HCT116 (cell line): ENCODE data around the gene CHRND. TPM values are rescaled to one million over a fixed set of nuclear protein-coding genes. Genes with fewer than 3 reads are reported as not detected.

Experiments used
- ATAC-seq: fragments of 200-7000 bp; cut with Tn5 transposase; 2 replicates; pipeline ENCODE4 v1.9.1; 2020; ENCODE audit warnings: mild to moderate bottlenecking, moderate library complexity
- BruUV-seq: library from RNA; stranded (reverse); fragments of 400-500 nt; replicated peaks from 2 replicates; lab custom pipeline; 2021; lab: Mats Ljungman, UMichigan
- CTCF ChIA-PET: fragments of 300-600 bp; sonication (Branson Sonifier 250); formaldehyde crosslinking; loops from one replicate; lab custom pipeline; 2021; ENCODE audit warnings: antibody characterized with exemption; lab: Charles Lee
- POLR2A ChIA-PET: fragments of 300-600, 350-600 bp; sonication (Branson Sonifier 250); formaldehyde crosslinking; loops from one replicate; lab custom pipeline; 2021; ENCODE audit warnings: antibody characterized with exemption; lab: Charles Lee
- RAD21 ChIA-PET, 2 experiments: fragments of 300-600 bp; sonication (Branson Sonifier 250); formaldehyde crosslinking; loops; one replicate each; lab custom pipeline; 2023; ENCODE audit warnings: low total read pairs in 2 of 2; ENCODE audit not compliant: uncharacterized antibody in 2 of 2, unreplicated experiment in 2 of 2, low non-redundant PET in 1 of 2; lab: Charles Lee
- DNase-seq: peaks from one replicate; pipeline ENCODE4 v3.0.0-alpha.2; 2010; ENCODE audit warnings: low read depth, low spot score
- H2AFZ ChIP-seq: fragments of 200-600 bp; shearing (Covaris generic), sonication (generic); 2 replicates; pipeline ENCODE4 v1.6.1; 2017; ENCODE audit warnings: low read depth, mixed run types, mixed read lengths, antibody characterized with exemption, low read length; ENCODE audit not compliant: poor library complexity, severe bottlenecking
- H3K27ac ChIP-seq: 2 replicates; pipeline ENCODE4 v1.5.1; 2012; ENCODE audit warnings: low read depth, low read length
- H3K27me3 ChIP-seq: fragments of 200-600 bp; sonication (generic); 2 replicates; pipeline ENCODE4 v1.6.1; 2016; ENCODE audit warnings: mixed run types, low read length, mixed read lengths; ENCODE audit not compliant: insufficient read depth
- H3K36me3 ChIP-seq, 2 experiments: fragments of 200-500 bp in 1 of 2; fragments of 200-600 bp in 1 of 2; sonication (Bioruptor generic) in 1 of 2; sonication (generic) in 1 of 2; 2 replicates each; pipeline versions ENCODE4 v1.5.1 to v1.6.1; 2014 to 2016; ENCODE audit warnings: low read length in 2 of 2, inconsistent platforms in 1 of 2, mixed read lengths in 1 of 2, mixed run types in 1 of 2; ENCODE audit not compliant: insufficient read depth in 2 of 2, control insufficient read depth in 1 of 2
- H3K4me1 ChIP-seq, 2 experiments: fragments of 200-600 bp in 1 of 2; sonication (generic) in 1 of 2; 2 replicates each; pipeline versions ENCODE4 v1.5.1 to v1.6.1; 2012 to 2017; ENCODE audit warnings: low read length in 2 of 2, inconsistent platforms in 1 of 2, mild to moderate bottlenecking in 1 of 2, mixed read lengths in 1 of 2, mixed run types in 1 of 2, moderate library complexity in 1 of 2; ENCODE audit not compliant: insufficient read depth in 2 of 2, control insufficient read depth in 1 of 2
- H3K4me2 ChIP-seq: fragments of 200-600 bp; sonication (generic); 2 replicates; pipeline ENCODE4 v1.6.1; 2017; ENCODE audit warnings: mixed run types, low read length, mixed read lengths
- H3K4me3 ChIP-seq, 2 experiments: fragments of 200-600 bp in 1 of 2; sonication (generic) in 1 of 2; replicated peaks in 1 of 2; 2 replicates each; pipeline ENCODE4 v1.5.1; 2011 to 2016; ENCODE audit warnings: low read length in 2 of 2, control low read depth in 1 of 2, low read depth in 1 of 2, mild to moderate bottlenecking in 1 of 2, mixed read lengths in 1 of 2, mixed run types in 1 of 2
- H3K79me2 ChIP-seq: fragments of 200-600 bp; sonication (generic); 2 replicates; pipeline ENCODE4 v1.6.1; 2017; ENCODE audit warnings: mild to moderate bottlenecking, mixed run types, low read length, moderate library complexity, mixed read lengths; ENCODE audit not compliant: insufficient read depth
- H3K9ac ChIP-seq: fragments of 200-600 bp; sonication (generic); 2 replicates; pipeline ENCODE4 v1.6.1; 2016; ENCODE audit warnings: low read length, mixed read lengths
- H3K9me2 ChIP-seq: fragments of 200-600 bp; sonication (generic), shearing (Covaris generic); 2 replicates; pipeline ENCODE4 v1.6.1; 2017; ENCODE audit warnings: mixed run types, mild to moderate bottlenecking, moderate library complexity; ENCODE audit not compliant: insufficient read depth
- H3K9me3 ChIP-seq, 2 experiments: fragments of 200-500 bp in 1 of 2; fragments of 200-600 bp in 1 of 2; sonication (Bioruptor generic) in 1 of 2; sonication (generic) in 1 of 2; 2 replicates each; pipeline ENCODE4 v1.6.1; 2014 to 2017; ENCODE audit warnings: low read length in 2 of 2, mixed read lengths in 2 of 2, inconsistent platforms in 1 of 2, low read depth in 1 of 2, mild to moderate bottlenecking in 1 of 2, mixed run types in 1 of 2, moderate library complexity in 1 of 2; ENCODE audit not compliant: control insufficient read depth in 1 of 2, insufficient read depth in 1 of 2
- H4K20me1 ChIP-seq: fragments of 200-600 bp; sonication (generic), shearing (Covaris generic); 2 replicates; pipeline ENCODE4 v1.6.1; 2017; ENCODE audit warnings: mixed run types, mild to moderate bottlenecking, moderate library complexity; ENCODE audit not compliant: insufficient read depth
- ATF3 ChIP-seq: IDR thresholded peaks from 2 replicates; pipeline ENCODE4 v1.6.1; 2012
- CBX3 ChIP-seq: IDR thresholded peaks from 2 replicates; pipeline ENCODE4 v1.6.1; 2012; ENCODE audit warnings: low read depth
- CEBPB ChIP-seq: IDR thresholded peaks from 2 replicates; pipeline ENCODE4 v1.6.1; 2012; ENCODE audit warnings: low read depth
- EGR1 ChIP-seq: IDR thresholded peaks from 2 replicates; pipeline ENCODE4 v1.6.1; 2012; ENCODE audit warnings: low read depth
- EZH2 ChIP-seq: fragments of 200-600 bp; sonication (generic); IDR thresholded peaks from 2 replicates; pipeline ENCODE4 v1.6.1; 2017; ENCODE audit warnings: antibody characterized with exemption, mixed run types
- EZH2phosphoT487 ChIP-seq: fragments of 200-600 bp; IDR thresholded peaks from 2 replicates; pipeline ENCODE4 v1.6.1; 2018; ENCODE audit warnings: antibody characterized with exemption, borderline replicate concordance
- FOSL1 ChIP-seq: IDR thresholded peaks from 2 replicates; pipeline ENCODE4 v1.6.1; 2012; ENCODE audit warnings: low read depth
- JUND ChIP-seq: IDR thresholded peaks from 2 replicates; pipeline ENCODE4 v1.6.1; 2012
- MAX ChIP-seq: IDR thresholded peaks from 2 replicates; pipeline ENCODE4 v1.6.1; 2012
- POLR2A ChIP-seq: IDR thresholded peaks from 2 replicates; pipeline ENCODE4 v1.7.0; 2011; ENCODE audit warnings: borderline replicate concordance; ENCODE audit not compliant: insufficient read depth, insufficient read length; ENCODE audit errors: extremely low read depth
- POLR2AphosphoS5 ChIP-seq: IDR thresholded peaks from 2 replicates; pipeline ENCODE4 v1.6.1; 2011; ENCODE audit warnings: mild to moderate bottlenecking, low read depth, low read length, moderate library complexity
- RAD21 ChIP-seq: IDR thresholded peaks from 2 replicates; pipeline ENCODE4 v1.6.1; 2012; ENCODE audit warnings: low read depth, mild to moderate bottlenecking
- REST ChIP-seq: IDR thresholded peaks from 2 replicates; pipeline ENCODE4 v1.6.1; 2012; ENCODE audit warnings: low read depth
- SIN3A ChIP-seq: IDR thresholded peaks from 2 replicates; pipeline ENCODE4 v1.6.1; 2012; ENCODE audit warnings: low read depth
- SP1 ChIP-seq: IDR thresholded peaks from 2 replicates; pipeline ENCODE4 v1.6.1; 2012; ENCODE audit warnings: low read depth
- SRF ChIP-seq: IDR thresholded peaks from 2 replicates; pipeline ENCODE4 v1.6.1; 2012; ENCODE audit warnings: low read depth
- TCF7L2 ChIP-seq: IDR thresholded peaks from 2 replicates; pipeline ENCODE4 v1.7.0; 2011; ENCODE audit warnings: borderline replicate concordance, inconsistent platforms; ENCODE audit not compliant: insufficient read depth, insufficient read length; ENCODE audit errors: extremely low read depth
- ZBTB33 ChIP-seq: IDR thresholded peaks from 2 replicates; pipeline ENCODE4 v1.6.1; 2011; ENCODE audit warnings: mild to moderate bottlenecking, low read length, moderate library complexity; ENCODE audit not compliant: insufficient replicate concordance; ENCODE audit errors: extremely low read depth
- ZFX ChIP-seq: fragments of 450-650 bp; IDR thresholded peaks from 2 replicates; pipeline ENCODE4 v1.6.1; 2017
- ZNF274 ChIP-seq: fragments of 200-500 bp; sonication (Bioruptor generic); IDR thresholded peaks from 2 replicates; pipeline ENCODE4 v1.6.1; 2014; ENCODE audit warnings: mild to moderate bottlenecking, low read depth, low read length, inconsistent platforms
- intact Hi-C: fragments of 100-400 bp; cut with micrococcal nuclease; formaldehyde crosslinking; loops from 2 replicates; pipeline ENCODE4 v1.10.0; 2022
- total RNA-seq: library from RNA; stranded (reverse); gene quantifications from one replicate; pipeline ENCODE4 v1.2.1, GENCODE V29; 2021; ENCODE audit not compliant: unreplicated experiment

CHRND gene
- total RNA-seq, 1 experiment from 2014 or later = not detected

GRCh38 chr2:232538671-232539070 lies 12.7 kb downstream of the CHRND start:
- H4K20me1 ChIP-seq = no peaks in the 10 kb centered on the region
- intact Hi-C loops = no loop called here
- no peak for ATAC-seq
- no peak overlapping the region for H2AFZ ChIP-seq
- no peak overlapping the region for H3K9ac ChIP-seq
- BruUV-seq = no TSS peak
- no peak for DNase-seq
- H3K27me3 ChIP-seq = no peaks in the 10 kb centered on the region
- ChIA-PET CTCF (no interaction called here), POLR2A (no interaction called here), RAD21 (no interaction called here)
- no peak overlapping the region for H3K4me3 ChIP-seq
- H3K4me1 ChIP-seq = 0 out of 4 replicates have a peak, but pooled peaks cover 0 to 3% of the 10 kb centered on the region in 2 experiments
- no peak overlapping the region for H3K4me2 ChIP-seq
- no peaks in the 10 kb centered on the region for H3K36me3 ChIP-seq
- H3K9me3 ChIP-seq = peaks cover 0 to 8% of the 10 kb centered on the region in 2 experiments; a peak in 3 of 4 replicates
- no peaks in the 10 kb centered on the region for H3K9me2 ChIP-seq
- no peak overlapping the region for H3K27ac ChIP-seq
- no peaks in the 10 kb centered on the region for H3K79me2 ChIP-seq
- TF ChIP-seq JUND (no peak), CBX3 (no peak), SP1 (no peak), REST (no peak), EGR1 (no peak), CEBPB (no peak), EZH2 (no peak), POLR2AphosphoS5 (no peak), ZNF274 (no peak), EZH2phosphoT487 (no peak), ZFX (no peak), ATF3 (no peak), TCF7L2 (no peak), SRF (no peak), FOSL1 (no peak), SIN3A (no peak), ZBTB33 (no peak), POLR2A (no peak), RAD21 (no peak), MAX (no peak)
